ENCODE data around the gene ITM2C. TPM values are rescaled to one million over a fixed set of nuclear protein-coding genes. Genes with fewer than 3 reads are reported as not detected.

ITM2C gene
- total and polyA plus RNA-seq, 8 donors = 26.2 to 96.3 (median 41.0) TPM

DNA sequence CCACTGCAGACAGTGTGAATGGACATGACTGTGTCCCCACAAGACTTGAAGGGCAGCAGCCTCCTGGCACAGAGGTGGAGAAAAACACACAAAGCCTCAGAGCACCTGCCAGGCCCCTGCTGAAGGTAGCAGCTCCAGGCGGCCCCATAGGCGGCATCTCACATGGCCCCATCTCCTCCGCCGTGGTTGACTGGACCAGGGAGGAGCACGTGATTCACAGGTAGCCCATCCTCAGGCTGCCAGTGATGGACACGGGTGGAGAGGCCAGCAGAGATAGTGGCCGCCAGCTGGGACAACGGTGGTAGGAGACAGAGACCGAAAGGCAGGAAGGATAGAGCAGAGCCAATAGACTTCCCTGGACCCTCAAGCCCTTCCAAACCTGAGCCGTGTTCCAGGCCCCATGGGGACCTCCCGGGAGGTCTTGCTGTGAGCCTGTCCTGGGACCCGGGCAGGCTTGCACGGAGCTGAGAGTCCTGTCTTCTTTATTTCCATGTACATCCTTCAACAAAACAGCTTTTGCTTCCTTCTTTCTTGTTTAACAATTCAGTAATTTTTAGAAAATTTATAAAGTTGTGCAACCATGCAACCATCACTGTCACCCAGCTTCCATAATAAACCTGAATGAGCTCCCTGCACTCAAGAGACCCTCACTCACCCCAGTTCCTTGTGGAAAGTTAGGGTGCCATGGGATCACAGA lies 33.4 kb downstream of the ITM2C start:
- no peak for FAIRE-seq
- no peak for DNase-seq
- Histone ChIP-seq H3K4me1 (no peaks in the 10 kb centered on the region), H3K27me3 (no peaks in the 10 kb centered on the region), H3K27ac (no peak overlapping the region), H3K4me3 (no peak overlapping the region), H3K9me3 (no peaks in the 10 kb centered on the region), H3K36me3 (no peaks in the 10 kb centered on the region)
- ATAC-seq = no peak
- intact Hi-C loops (cut with DNase I) = no loop called here
- TF ChIP-seq, protein P1, sequence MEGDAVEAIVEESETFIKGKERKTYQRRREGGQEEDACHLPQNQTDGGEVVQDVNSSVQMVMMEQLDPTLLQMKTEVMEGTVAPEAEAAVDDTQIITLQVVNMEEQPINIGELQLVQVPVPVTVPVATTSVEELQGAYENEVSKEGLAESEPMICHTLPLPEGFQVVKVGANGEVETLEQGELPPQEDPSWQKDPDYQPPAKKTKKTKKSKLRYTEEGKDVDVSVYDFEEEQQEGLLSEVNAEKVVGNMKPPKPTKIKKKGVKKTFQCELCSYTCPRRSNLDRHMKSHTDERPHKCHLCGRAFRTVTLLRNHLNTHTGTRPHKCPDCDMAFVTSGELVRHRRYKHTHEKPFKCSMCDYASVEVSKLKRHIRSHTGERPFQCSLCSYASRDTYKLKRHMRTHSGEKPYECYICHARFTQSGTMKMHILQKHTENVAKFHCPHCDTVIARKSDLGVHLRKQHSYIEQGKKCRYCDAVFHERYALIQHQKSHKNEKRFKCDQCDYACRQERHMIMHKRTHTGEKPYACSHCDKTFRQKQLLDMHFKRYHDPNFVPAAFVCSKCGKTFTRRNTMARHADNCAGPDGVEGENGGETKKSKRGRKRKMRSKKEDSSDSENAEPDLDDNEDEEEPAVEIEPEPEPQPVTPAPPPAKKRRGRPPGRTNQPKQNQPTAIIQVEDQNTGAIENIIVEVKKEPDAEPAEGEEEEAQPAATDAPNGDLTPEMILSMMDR (IDR thresholded peaks at IDR 0.05) = no peak
- 79 to 84% methylated on average over 13 of the region's 13 CpGs for WGBS, 2 donors

DNA sequence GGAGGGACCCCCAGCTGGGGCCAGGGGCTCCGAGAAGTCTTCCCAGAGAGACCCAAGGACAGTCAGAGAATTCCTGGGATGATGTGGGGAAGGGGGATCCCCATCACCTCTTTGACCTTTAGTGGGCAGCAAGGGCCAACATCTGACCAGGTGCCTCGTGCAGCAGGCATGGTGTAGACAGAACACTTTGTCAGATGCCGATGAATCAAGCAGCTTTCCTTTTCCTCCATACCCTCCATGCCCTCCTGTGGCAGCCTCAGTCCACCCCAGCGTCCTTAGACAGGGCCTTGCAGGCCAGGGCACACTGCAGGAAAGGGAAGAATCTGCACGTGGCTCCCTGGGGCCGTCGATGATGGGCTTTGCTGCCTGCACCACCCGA lies 34.0 kb downstream of the ITM2C start:
- H3K4me1 ChIP-seq = no peaks in the 10 kb centered on the region
- DNase-seq (peak in 1 of 6 donors; percentile 31), FAIRE-seq (no peak), ATAC-seq (no peak)
- TF ChIP-seq, protein P1 (IDR thresholded peaks at IDR 0.05) = no peak
- H3K9me3 ChIP-seq = no peaks in the 10 kb centered on the region
- intact Hi-C loops (cut with DNase I) = no loop called here
- no peaks in the 10 kb centered on the region for H3K27me3 ChIP-seq
- H3K36me3 ChIP-seq = no peaks in the 10 kb centered on the region
- no peak overlapping the region for H3K4me3 ChIP-seq
- WGBS, 2 donors = 51 to 62% methylated on average over 8 of the region's 8 CpGs
- no peak overlapping the region for H3K27ac ChIP-seq

DNA sequence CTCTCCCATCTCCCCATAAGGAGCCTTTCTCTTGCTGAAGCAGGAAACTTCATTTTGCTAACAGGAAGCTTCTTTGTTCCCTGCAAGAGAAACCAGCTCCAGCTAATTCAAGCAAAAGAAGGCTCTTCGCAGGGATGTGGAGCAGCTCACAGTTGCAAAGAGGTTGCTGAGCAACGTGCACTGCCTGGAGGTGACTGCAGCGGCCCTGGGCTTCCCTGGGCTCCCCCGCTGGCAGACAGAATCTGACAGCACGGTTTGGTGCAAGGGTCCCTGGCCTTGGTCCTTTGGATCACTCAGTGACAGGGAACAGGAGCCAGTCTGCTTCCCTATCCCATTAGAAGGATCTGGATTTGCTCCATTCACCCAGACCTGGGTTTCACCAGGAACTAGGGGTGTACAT lies 34.5 kb downstream of the ITM2C start:
- H3K4me1 ChIP-seq = no peaks in the 10 kb centered on the region
- H3K27ac ChIP-seq = no peak overlapping the region
- no peak overlapping the region for H3K4me3 ChIP-seq
- 59 to 60% methylated on average over 5 of the region's 5 CpGs for WGBS, 2 donors
- FAIRE-seq = no peak
- no peaks in the 10 kb centered on the region for H3K36me3 ChIP-seq
- no peaks in the 10 kb centered on the region for H3K27me3 ChIP-seq
- ATAC-seq = peak in 2 of 4 donors; percentile 49 to 65
- TF ChIP-seq, protein P1 (IDR thresholded peaks at IDR 0.05) = no peak
- intact Hi-C loops (cut with DNase I) = no loop called here
- no peaks in the 10 kb centered on the region for H3K9me3 ChIP-seq
- peak in 1 of 6 donors; percentile 45 for DNase-seq

DNA sequence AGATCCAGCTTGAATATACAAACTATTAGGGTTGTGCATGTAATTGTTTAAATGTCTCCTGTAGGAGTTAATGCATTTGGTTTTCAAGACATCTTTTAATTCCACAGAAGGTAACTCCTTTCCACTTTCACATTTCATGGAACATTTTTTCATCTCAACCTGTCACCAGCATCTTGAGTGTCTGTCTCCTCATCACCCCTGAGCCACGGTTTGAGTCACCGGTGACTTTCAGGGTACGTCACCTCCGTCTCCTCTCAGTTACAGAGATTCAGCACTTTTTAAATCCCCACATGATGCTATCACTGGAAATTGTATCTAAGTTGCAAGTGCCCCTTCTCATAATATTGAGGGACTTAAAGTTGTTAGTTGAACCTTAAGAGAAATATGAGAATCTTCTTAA lies 35.0 kb downstream of the ITM2C start:
- H3K9me3 ChIP-seq = no peaks in the 10 kb centered on the region
- no peak overlapping the region for H3K27ac ChIP-seq
- ATAC-seq = no peak
- H3K4me1 ChIP-seq = no peaks in the 10 kb centered on the region
- no peak for DNase-seq
- TF ChIP-seq, protein P1 (IDR thresholded peaks at IDR 0.05) = no peak
- no peak for FAIRE-seq
- intact Hi-C loops (cut with DNase I) = no loop called here
- H3K36me3 ChIP-seq = no peaks in the 10 kb centered on the region
- no peaks in the 10 kb centered on the region for H3K27me3 ChIP-seq
- no peak overlapping the region for H3K4me3 ChIP-seq
- 78 to 81% methylated on average over 4 of the region's 4 CpGs for WGBS, 2 donors

DNA sequence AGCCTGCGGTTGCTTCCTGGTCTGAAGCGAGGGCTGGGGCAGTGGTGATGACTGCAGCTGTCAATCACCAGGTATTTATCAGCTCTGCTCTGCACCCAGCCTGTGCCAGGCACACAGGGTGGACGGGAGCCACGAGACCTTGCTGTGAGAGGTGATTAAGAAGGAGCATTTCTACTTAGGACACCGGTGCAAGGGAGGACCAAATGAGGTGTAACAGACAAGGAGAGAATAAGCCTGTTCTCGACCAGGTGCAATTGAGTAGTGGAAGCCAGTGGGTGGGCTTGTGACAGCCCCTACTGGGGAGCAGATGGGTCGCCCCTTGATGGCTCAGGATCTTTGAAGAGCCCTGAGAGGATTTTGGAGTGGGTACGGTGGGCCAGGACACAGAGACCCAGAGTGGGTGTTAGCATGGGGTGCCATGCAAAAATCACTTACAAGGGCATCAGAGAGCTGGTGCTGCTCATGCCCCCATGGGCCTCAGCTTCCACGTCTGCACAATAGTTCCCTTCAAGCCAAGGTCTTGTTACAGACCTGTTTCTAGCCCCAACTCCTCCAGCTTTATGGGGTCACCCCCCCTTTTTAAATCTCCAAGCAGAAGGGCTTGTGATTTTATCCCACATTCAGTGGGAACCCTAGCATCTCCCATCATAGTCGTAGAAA lies 35.7 kb downstream of the ITM2C start:
- peak in 1 of 6 donors; percentile 21 for DNase-seq
- Histone ChIP-seq H3K9me3 (no peaks in the 10 kb centered on the region), H3K4me3 (no peak overlapping the region), H3K36me3 (no peaks in the 10 kb centered on the region), H3K4me1 (no peaks in the 10 kb centered on the region), H3K27me3 (no peaks in the 10 kb centered on the region), H3K27ac (no peak overlapping the region)
- FAIRE-seq = no peak
- TF ChIP-seq, protein P1 (IDR thresholded peaks at IDR 0.05) = no peak
- 44 to 60% methylated on average over 10 of the region's 10 CpGs for WGBS, 2 donors
- ATAC-seq = no peak
- intact Hi-C loops (cut with DNase I) = no loop called here

All from pancreas (tissue), 10 donors.